ENCODE measurements around the gene ULBP1. TPM values are rescaled to one million over a fixed set of nuclear protein-coding genes. Genes with fewer than 3 reads are reported as not detected.
"Not testable (repeated sequence)": the region's sequence is repeated elsewhere in the genome, so short reads cannot be mapped to it uniquely, and the experiment has no call there.

ULBP1 gene
- total and polyA plus RNA-seq, 8 donors: 1.1 to 6.0 (median 3.8) TPM

- intact Hi-C loops (cut with DNase I): loop anchor here in 1 of 2 donors (5.0 kb wide), 1 partner anchor 82 kb away; no protein-coding TSS in a partner anchor
- ATAC-seq, H3K4me3 ChIP-seq: not testable (repeated sequence)
These were observed 51.0 kb downstream of the ULBP1 start for GRCh38 chr6:150014623-150015280.

GRCh38 chr6:150015281-150016001 lies 51.7 kb downstream of the ULBP1 start:
- peak; percentile 31 for ATAC-seq

More at GRCh38 chr6:150014623-150015280, 51.0 kb downstream of the ULBP1 start:
- H3K9me3 ChIP-seq, H3K27ac ChIP-seq, H3K4me1 ChIP-seq, H3K36me3 ChIP-seq, DNase-seq: not testable (repeated sequence)
- H3K27me3 ChIP-seq: peaks cover 41 to 97% of the 10 kb centered on the region in 2 donors

GRCh38 chr6:150016324-150017185 lies 52.8 kb downstream of the ULBP1 start:
- Histone ChIP-seq H3K27ac (no peak overlapping the region), H3K4me1 (no peaks in the 10 kb centered on the region), H3K36me3 (no peaks in the 10 kb centered on the region), H3K4me3 (no peak overlapping the region), H3K9me3 (no peaks in the 10 kb centered on the region), H3K27me3 (peaks cover 41 to 79% of the 10 kb centered on the region in 2 donors)
- ATAC-seq: peak; percentile 94
- peak; percentile 60 to 69 for TF ChIP-seq CTCF (IDR thresholded peaks at IDR 0.05)
- intact Hi-C loops (cut with DNase I): loop anchor here in 1 of 2 donors (5.0 kb wide), 1 partner anchor 84 kb away; no protein-coding TSS in a partner anchor
- peak in 2 of 4 donors; percentile 45 to 72 for DNase-seq

More at GRCh38 chr6:150015281-150016001, 51.7 kb downstream of the ULBP1 start:
- not testable (repeated sequence) for H3K27ac ChIP-seq, DNase-seq, H3K4me3 ChIP-seq, H3K36me3 ChIP-seq, H3K9me3 ChIP-seq, H3K4me1 ChIP-seq
- intact Hi-C loops (cut with DNase I): loop anchor here in 1 of 2 donors (5.0 kb wide), 1 partner anchor 83 kb away; no protein-coding TSS in a partner anchor
- H3K27me3 ChIP-seq: peaks cover 41 to 90% of the 10 kb centered on the region in 2 donors

- not testable (repeated sequence) for ATAC-seq, DNase-seq, H3K36me3 ChIP-seq, H3K27ac ChIP-seq, H3K4me3 ChIP-seq, H3K9me3 ChIP-seq, H3K4me1 ChIP-seq
- intact Hi-C loops (cut with DNase I): loop anchor here in 1 of 2 donors (5.0 kb wide), 1 partner anchor 85 kb away; no protein-coding TSS in a partner anchor
- peaks cover 35 to 73% of the 10 kb centered on the region in 2 donors for H3K27me3 ChIP-seq
These were observed 53.4 kb downstream of the ULBP1 start for GRCh38 chr6:150017186-150017521.

GRCh38 chr6:150018846-150019580 lies 55.3 kb downstream of the ULBP1 start:
- intact Hi-C loops (cut with DNase I): loop anchor here in 1 of 2 donors (5.0 kb wide), 1 partner anchor 87 kb away; no protein-coding TSS in a partner anchor
- H3K36me3 ChIP-seq: no peaks in the 10 kb centered on the region
- H3K4me1 ChIP-seq: no peaks in the 10 kb centered on the region
- H3K27ac ChIP-seq: no peak overlapping the region
- H3K27me3 ChIP-seq: peaks cover 24 to 57% of the 10 kb centered on the region in 2 donors
- ATAC-seq (no peak), DNase-seq (no peak)
- H3K9me3 ChIP-seq: no peaks in the 10 kb centered on the region
- H3K4me3 ChIP-seq: no peak overlapping the region
- no peak for TF ChIP-seq CTCF (IDR thresholded peaks at IDR 0.05)

- intact Hi-C loops (cut with DNase I); ATAC-seq; H3K9me3 ChIP-seq; H3K4me3 ChIP-seq; H3K36me3 ChIP-seq; H3K27ac ChIP-seq; DNase-seq: not testable (repeated sequence)
- peaks cover 9 to 10% of the 10 kb centered on the region in 2 donors for H3K4me1 ChIP-seq
- H3K27me3 ChIP-seq: peaks cover 16 to 57% of the 10 kb centered on the region in 2 donors
These were observed 58.1 kb downstream of the ULBP1 start for GRCh38 chr6:150021870-150022269.

Other genes with a start within 250 kb of the ULBP1 start
- 10 to 100 TPM; 25.6 to 29.2 TPM for gene LATS1, start 245.8 kb upstream of the ULBP1 start, total RNA-seq
- gene LATS1, start 245.8 kb upstream of the ULBP1 start, polyA plus RNA-seq (ENCODE audit: insufficient read length in 6 of 6): 10 to 100 TPM; 32.2 to 34.1 (median 33.1) TPM
- gene NUP43, start 217.4 kb upstream of the ULBP1 start, total RNA-seq: 10 to 100 TPM; 28.7 to 33.8 TPM
- gene NUP43, start 217.4 kb upstream of the ULBP1 start, polyA plus RNA-seq (ENCODE audit: insufficient read length in 6 of 6): 10 to 100 TPM; 40.9 to 49.6 (median 47.6) TPM
- 10 to 100 TPM; 61.8 to 83.2 TPM for gene PCMT1, start 214.2 kb upstream of the ULBP1 start, total RNA-seq
- 10 to 100 TPM; 64.3 to 87.4 (median 80.3) TPM for gene PCMT1, start 214.2 kb upstream of the ULBP1 start, polyA plus RNA-seq (ENCODE audit: insufficient read length in 6 of 6)
- 10 to 100 TPM; 40.9 to 42.6 TPM for gene LRP11, start 99.6 kb upstream of the ULBP1 start, total RNA-seq
- gene LRP11, start 99.6 kb upstream of the ULBP1 start, polyA plus RNA-seq (ENCODE audit: insufficient read length in 6 of 6): 10 to 100 TPM; 30.1 to 40.3 (median 36.4) TPM
- gene RAET1E, start 65.8 kb upstream of the ULBP1 start, total RNA-seq: under 1 TPM; 0.35 to 0.50 TPM
- gene RAET1E, start 65.8 kb upstream of the ULBP1 start, polyA plus RNA-seq (ENCODE audit: insufficient read length in 6 of 6): under 1 TPM; 0.20 to 0.69 (median 0.51) TPM
- gene RAET1G, start 40.8 kb upstream of the ULBP1 start, total RNA-seq: under 1 TPM; 0.76 to 0.93 TPM
- 1 to 10 TPM; 1.3 to 2.8 (median 1.7) TPM for gene RAET1G, start 40.8 kb upstream of the ULBP1 start, polyA plus RNA-seq (ENCODE audit: insufficient read length in 6 of 6)
- 1 to 10 TPM; 2.2 to 3.3 TPM for gene ULBP2, start 21.9 kb upstream of the ULBP1 start, total RNA-seq
- 1 to 10 TPM; 2.2 to 3.6 (median 2.5) TPM for gene ULBP2, start 21.9 kb upstream of the ULBP1 start, polyA plus RNA-seq (ENCODE audit: insufficient read length in 6 of 6)
- gene RAET1L, start 61.6 kb downstream of the ULBP1 start, total RNA-seq: under 1 TPM in 1 of 2 donors, not detected in 1; 0.58 TPM
- gene RAET1L, start 61.6 kb downstream of the ULBP1 start, polyA plus RNA-seq (ENCODE audit: insufficient read length in 6 of 6): under 1 TPM in 2 of 6 donors, not detected in 4; 0.15 to 0.17 TPM
- 1 to 10 TPM; 9.5 to 10.0 TPM for gene ULBP3, start 105.2 kb downstream of the ULBP1 start, total RNA-seq
- 10 to 100 TPM in 4 of 6 donors, 1 to 10 TPM in 2; 8.6 to 13.0 (median 11.2) TPM for gene ULBP3, start 105.2 kb downstream of the ULBP1 start, polyA plus RNA-seq (ENCODE audit: insufficient read length in 6 of 6)
- 10 to 100 TPM; 13.6 to 33.6 TPM for gene PPP1R14C, start 179.1 kb downstream of the ULBP1 start, total RNA-seq
- 10 to 100 TPM; 11.7 to 29.5 (median 18.6) TPM for gene PPP1R14C, start 179.1 kb downstream of the ULBP1 start, polyA plus RNA-seq (ENCODE audit: insufficient read length in 6 of 6)